Measurements from ENCODE around the gene PRTG. TPM values are rescaled to one million over a fixed set of nuclear protein-coding genes. Genes with fewer than 3 reads are reported as not detected.
A peak's percentile ranks its signal among the peaks of the same experiment; 100 is the strongest.
"Not testable (repeated sequence)": the region's sequence is repeated elsewhere in the genome, so short reads cannot be mapped to it uniquely, and the experiment has no call there.

PRTG gene
- polyA plus RNA-seq, 1 donor: 1.7 TPM

GRCh38 chr15:55778932-55779331 is 36.0 kb upstream of the PRTG start:
- Histone ChIP-seq H3K4me1 (ENCODE audit: control insufficient read depth, insufficient read depth, low read length) (no peaks in the 10 kb centered on the region), H3K27ac (ENCODE audit: low read length) (no peak overlapping the region), H3K36me3 (ENCODE audit: control insufficient read depth, insufficient read depth, low read length) (no peaks in the 10 kb centered on the region), H3K9me3 (ENCODE audit: control insufficient read depth, low read depth, low read length) (no peaks in the 10 kb centered on the region), H3K4me3 (ENCODE audit: low read length) (no peak overlapping the region), H3K27me3 (ENCODE audit: control insufficient read depth, insufficient read depth, low read length) (no peaks in the 10 kb centered on the region)
- WGBS (ENCODE audit: insufficient coverage, low lambda C conversion rate): no CpG with 5 or more reads among the region's 3 CpGs
- no peak for DNase-seq

GRCh38 chr15:55775316-55775715 is 32.4 kb upstream of the PRTG start:
- WGBS (ENCODE audit: insufficient coverage, low lambda C conversion rate): 100% methylated on average over 1 of the region's 4 CpGs
- H3K9me3 ChIP-seq (ENCODE audit: control insufficient read depth, low read depth, low read length): no peaks in the 10 kb centered on the region
- no peak overlapping the region for H3K4me3 ChIP-seq (ENCODE audit: low read length)
- no peak for DNase-seq
- H3K27me3 ChIP-seq (ENCODE audit: control insufficient read depth, insufficient read depth, low read length): no peaks in the 10 kb centered on the region
- H3K27ac ChIP-seq (ENCODE audit: low read length): no peak overlapping the region
- no peaks in the 10 kb centered on the region for H3K36me3 ChIP-seq (ENCODE audit: control insufficient read depth, insufficient read depth, low read length)
- no peaks in the 10 kb centered on the region for H3K4me1 ChIP-seq (ENCODE audit: control insufficient read depth, insufficient read depth, low read length)

GRCh38 chr15:55774113-55774970 is 31.4 kb upstream of the PRTG start:
- DNase-seq: no peak
- Histone ChIP-seq H3K27me3 (ENCODE audit: control insufficient read depth, insufficient read depth, low read length) (no peaks in the 10 kb centered on the region), H3K9me3 (ENCODE audit: control insufficient read depth, low read depth, low read length) (no peaks in the 10 kb centered on the region), H3K4me3 (ENCODE audit: low read length) (no peak overlapping the region), H3K4me1 (ENCODE audit: control insufficient read depth, insufficient read depth, low read length) (no peaks in the 10 kb centered on the region), H3K36me3 (ENCODE audit: control insufficient read depth, insufficient read depth, low read length) (no peaks in the 10 kb centered on the region), H3K27ac (ENCODE audit: low read length) (no peak overlapping the region)
- WGBS (ENCODE audit: insufficient coverage, low lambda C conversion rate): no CpG with 5 or more reads among the region's 9 CpGs

GRCh38 chr15:55770806-55771205 is 27.9 kb upstream of the PRTG start:
- WGBS (ENCODE audit: insufficient coverage, low lambda C conversion rate): no CpG with 5 or more reads among the region's 4 CpGs
- Histone ChIP-seq H3K4me3 (ENCODE audit: low read length) (no peak overlapping the region), H3K27me3 (ENCODE audit: control insufficient read depth, insufficient read depth, low read length) (no peaks in the 10 kb centered on the region), H3K4me1 (ENCODE audit: control insufficient read depth, insufficient read depth, low read length) (no peaks in the 10 kb centered on the region), H3K36me3 (ENCODE audit: control insufficient read depth, insufficient read depth, low read length) (no peaks in the 10 kb centered on the region), H3K27ac (ENCODE audit: low read length) (no peak overlapping the region), H3K9me3 (ENCODE audit: control insufficient read depth, low read depth, low read length) (no peaks in the 10 kb centered on the region)
- DNase-seq: no peak

- Histone ChIP-seq H3K36me3 (ENCODE audit: control insufficient read depth, insufficient read depth, low read length) (no peaks in the 10 kb centered on the region), H3K4me1 (ENCODE audit: control insufficient read depth, insufficient read depth, low read length) (no peaks in the 10 kb centered on the region), H3K4me3 (ENCODE audit: low read length) (no peak overlapping the region), H3K27me3 (ENCODE audit: control insufficient read depth, insufficient read depth, low read length) (no peaks in the 10 kb centered on the region), H3K27ac (ENCODE audit: low read length) (no peak overlapping the region), H3K9me3 (ENCODE audit: control insufficient read depth, low read depth, low read length) (no peaks in the 10 kb centered on the region)
- DNase-seq: no peak
- WGBS (ENCODE audit: insufficient coverage, low lambda C conversion rate): no CpG with 5 or more reads among the region's 4 CpGs
Measured at GRCh38 chr15:55770261-55770660, 27.3 kb upstream of the PRTG start.

- H3K27me3 ChIP-seq (ENCODE audit: control insufficient read depth, insufficient read depth, low read length): no peaks in the 10 kb centered on the region
- no peak overlapping the region for H3K4me3 ChIP-seq (ENCODE audit: low read length)
- DNase-seq: no peak
- H3K36me3 ChIP-seq (ENCODE audit: control insufficient read depth, insufficient read depth, low read length): no peaks in the 10 kb centered on the region
- 75% methylated on average over 1 of the region's 10 CpGs for WGBS (ENCODE audit: insufficient coverage, low lambda C conversion rate)
- no peaks in the 10 kb centered on the region for H3K9me3 ChIP-seq (ENCODE audit: control insufficient read depth, low read depth, low read length)
- H3K4me1 ChIP-seq (ENCODE audit: control insufficient read depth, insufficient read depth, low read length): no peaks in the 10 kb centered on the region
- no peak overlapping the region for H3K27ac ChIP-seq (ENCODE audit: low read length)
Measured at GRCh38 chr15:55768670-55769185, 25.8 kb upstream of the PRTG start.

- Histone ChIP-seq H3K27ac (ENCODE audit: low read length) (no peak overlapping the region), H3K4me3 (ENCODE audit: low read length) (no peak overlapping the region), H3K27me3 (ENCODE audit: control insufficient read depth, insufficient read depth, low read length) (no peaks in the 10 kb centered on the region), H3K4me1 (ENCODE audit: control insufficient read depth, insufficient read depth, low read length) (no peaks in the 10 kb centered on the region), H3K36me3 (ENCODE audit: control insufficient read depth, insufficient read depth, low read length) (no peaks in the 10 kb centered on the region), H3K9me3 (ENCODE audit: control insufficient read depth, low read depth, low read length) (no peaks in the 10 kb centered on the region)
- 90% methylated on average over 2 of the region's 4 CpGs for WGBS (ENCODE audit: insufficient coverage, low lambda C conversion rate)
- no peak for DNase-seq
Measured at GRCh38 chr15:55766676-55767075, 23.7 kb upstream of the PRTG start.

- Histone ChIP-seq H3K9me3 (ENCODE audit: control insufficient read depth, low read depth, low read length) (no peaks in the 10 kb centered on the region), H3K36me3 (ENCODE audit: control insufficient read depth, insufficient read depth, low read length) (no peaks in the 10 kb centered on the region), H3K4me1 (ENCODE audit: control insufficient read depth, insufficient read depth, low read length) (no peaks in the 10 kb centered on the region), H3K27me3 (ENCODE audit: control insufficient read depth, insufficient read depth, low read length) (no peaks in the 10 kb centered on the region), H3K27ac (ENCODE audit: low read length) (no peak overlapping the region), H3K4me3 (ENCODE audit: low read length) (no peak overlapping the region)
- no CpG with 5 or more reads among the region's 6 CpGs for WGBS (ENCODE audit: insufficient coverage, low lambda C conversion rate)
- DNase-seq: no peak
Measured at GRCh38 chr15:55764398-55764797, 21.4 kb upstream of the PRTG start.

GRCh38 chr15:55758580-55758986 is 15.6 kb upstream of the PRTG start:
- no CpG with 5 or more reads among the region's 13 CpGs for WGBS (ENCODE audit: insufficient coverage, low lambda C conversion rate)
- no peak for DNase-seq
- no peaks in the 10 kb centered on the region for H3K9me3 ChIP-seq (ENCODE audit: control insufficient read depth, low read depth, low read length)
- H3K4me3 ChIP-seq (ENCODE audit: low read length): no peak overlapping the region
- no peaks in the 10 kb centered on the region for H3K27me3 ChIP-seq (ENCODE audit: control insufficient read depth, insufficient read depth, low read length)
- no peak overlapping the region for H3K27ac ChIP-seq (ENCODE audit: low read length)
- no peaks in the 10 kb centered on the region for H3K4me1 ChIP-seq (ENCODE audit: control insufficient read depth, insufficient read depth, low read length)
- H3K36me3 ChIP-seq (ENCODE audit: control insufficient read depth, insufficient read depth, low read length): no peaks in the 10 kb centered on the region

- H3K27ac ChIP-seq (ENCODE audit: low read length); H3K9me3 ChIP-seq (ENCODE audit: control insufficient read depth, low read depth, low read length); H3K36me3 ChIP-seq (ENCODE audit: control insufficient read depth, insufficient read depth, low read length); H3K4me1 ChIP-seq (ENCODE audit: control insufficient read depth, insufficient read depth, low read length); H3K4me3 ChIP-seq (ENCODE audit: low read length); H3K27me3 ChIP-seq (ENCODE audit: control insufficient read depth, insufficient read depth, low read length); DNase-seq: not testable (repeated sequence)
- WGBS (ENCODE audit: insufficient coverage, low lambda C conversion rate): 100% methylated on average over 1 of the region's 5 CpGs
Measured at GRCh38 chr15:55753433-55753832, 10.5 kb upstream of the PRTG start.

GRCh38 chr15:55750706-55751105 is 7.8 kb upstream of the PRTG start:
- Histone ChIP-seq H3K27me3 (ENCODE audit: control insufficient read depth, insufficient read depth, low read length) (no peaks in the 10 kb centered on the region), H3K9me3 (ENCODE audit: control insufficient read depth, low read depth, low read length) (no peaks in the 10 kb centered on the region), H3K4me1 (ENCODE audit: control insufficient read depth, insufficient read depth, low read length) (no peaks in the 10 kb centered on the region), H3K4me3 (ENCODE audit: low read length) (no peak overlapping the region), H3K27ac (ENCODE audit: low read length) (no peak overlapping the region), H3K36me3 (ENCODE audit: control insufficient read depth, insufficient read depth, low read length) (no peaks in the 10 kb centered on the region)
- peak in 1 of 2 donors; percentile 11 for DNase-seq
- WGBS (ENCODE audit: insufficient coverage, low lambda C conversion rate): no CpG with 5 or more reads among the region's 2 CpGs

Measured in large intestine (tissue), 3 donors.